NK-92 (cell line): ENCODE data around the gene NEURL2.
"Not testable (repeated sequence)": the region's sequence is repeated elsewhere in the genome, so short reads cannot be mapped to it uniquely, and the experiment has no call there.

Source experiments
- DNase-seq: peaks from one replicate; lab custom pipeline; 2025; ENCODE audit not compliant: unreplicated experiment; lab: John Stamatoyannopoulos, UW

Gene NEURL2

DNA sequence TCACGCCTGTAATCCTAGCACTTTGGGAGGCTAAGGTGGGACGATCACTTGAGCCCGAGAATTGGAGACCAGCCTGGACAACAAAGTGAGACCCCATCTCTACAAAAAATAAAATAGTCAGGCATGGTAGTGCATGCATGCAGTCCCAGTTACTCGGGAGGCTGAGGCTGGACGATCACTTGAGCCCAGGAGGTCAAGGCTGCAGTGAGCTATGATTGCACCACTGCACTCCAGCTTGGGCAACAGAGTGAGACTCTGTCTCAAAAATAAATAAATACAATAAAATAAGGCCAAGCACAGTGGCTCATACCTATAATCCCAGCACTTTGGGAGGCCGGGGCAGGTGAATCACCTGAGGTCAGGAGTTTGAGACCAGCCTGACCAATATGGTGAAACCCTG, 10.3 kb upstream of the NEURL2 start:
- DNase-seq = not testable (repeated sequence)

DNA sequence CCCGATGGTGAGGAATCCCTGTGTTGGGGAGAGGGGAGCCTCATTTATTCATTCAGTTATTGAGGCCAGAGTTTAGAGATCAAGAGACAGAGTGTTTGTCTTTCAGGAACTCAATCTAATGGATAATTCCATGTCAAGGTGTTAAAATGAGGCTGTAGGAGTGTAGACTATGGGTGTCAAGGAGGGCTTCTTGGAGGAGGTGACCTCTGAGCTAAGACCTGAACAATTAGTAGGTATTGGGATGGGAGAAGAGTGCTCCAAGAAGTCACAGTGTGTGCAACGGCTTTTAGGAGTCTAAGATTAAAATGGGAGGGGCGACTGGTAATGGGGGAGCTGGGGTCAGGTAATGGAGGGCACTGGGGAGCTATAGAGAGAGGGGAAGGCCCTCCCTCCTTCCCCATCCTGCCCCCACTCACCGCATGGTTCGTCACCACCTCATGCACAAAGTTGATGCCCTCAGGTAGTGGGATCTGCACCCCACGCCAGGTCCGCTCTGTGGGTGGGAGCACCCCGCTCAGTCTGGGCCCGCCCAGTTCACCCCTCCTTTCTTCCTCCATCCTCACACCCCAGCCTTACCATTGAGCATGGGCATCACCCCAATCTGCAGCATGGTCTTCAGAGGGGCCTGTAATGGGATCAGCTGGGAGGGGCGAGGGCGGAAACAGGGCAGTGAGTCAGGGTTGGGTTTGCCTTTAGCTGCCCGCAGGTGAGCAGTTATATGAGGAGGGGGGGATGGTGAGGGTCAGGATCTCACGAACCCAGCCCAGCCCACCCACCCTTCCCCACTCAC, 8.2 kb upstream of the NEURL2 start:
- no peak for DNase-seq

DNA sequence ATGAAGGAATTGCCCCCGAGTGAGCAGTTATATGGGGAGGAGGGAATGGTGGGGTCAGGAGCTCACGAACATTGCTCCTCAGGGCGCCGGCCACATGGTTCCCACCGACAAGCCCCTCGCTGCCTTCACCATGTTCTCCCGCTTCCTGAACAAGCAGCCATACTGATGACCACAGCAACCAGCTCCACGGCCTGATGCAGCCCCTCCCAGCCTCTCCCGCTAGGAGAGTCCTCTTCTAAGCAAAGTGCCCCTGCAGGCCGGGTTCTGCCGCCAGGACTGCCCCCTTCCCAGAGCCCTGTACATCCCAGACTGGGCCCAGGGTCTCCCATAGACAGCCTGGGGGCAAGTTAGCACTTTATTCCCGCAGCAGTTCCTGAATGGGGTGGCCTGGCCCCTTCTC, 7.3 kb upstream of the NEURL2 start:
- DNase-seq = no peak

DNA sequence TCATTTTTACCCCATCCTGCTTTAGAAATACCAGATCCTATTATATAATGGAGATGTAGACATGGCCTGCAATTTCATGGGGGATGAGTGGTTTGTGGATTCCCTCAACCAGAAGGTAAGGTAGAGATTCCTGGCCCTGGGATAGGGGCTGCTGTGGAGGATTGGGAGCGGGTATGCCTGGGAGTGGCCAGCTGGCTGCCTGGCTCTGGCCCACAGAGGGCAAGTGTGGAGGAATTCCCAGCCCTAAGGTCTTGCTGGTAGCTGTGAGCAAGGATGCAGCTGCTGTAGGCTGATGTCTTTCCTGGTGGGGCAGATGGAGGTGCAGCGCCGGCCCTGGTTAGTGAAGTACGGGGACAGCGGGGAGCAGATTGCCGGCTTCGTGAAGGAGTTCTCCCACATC, 6.7 kb upstream of the NEURL2 start:
- DNase-seq = no peak

DNA sequence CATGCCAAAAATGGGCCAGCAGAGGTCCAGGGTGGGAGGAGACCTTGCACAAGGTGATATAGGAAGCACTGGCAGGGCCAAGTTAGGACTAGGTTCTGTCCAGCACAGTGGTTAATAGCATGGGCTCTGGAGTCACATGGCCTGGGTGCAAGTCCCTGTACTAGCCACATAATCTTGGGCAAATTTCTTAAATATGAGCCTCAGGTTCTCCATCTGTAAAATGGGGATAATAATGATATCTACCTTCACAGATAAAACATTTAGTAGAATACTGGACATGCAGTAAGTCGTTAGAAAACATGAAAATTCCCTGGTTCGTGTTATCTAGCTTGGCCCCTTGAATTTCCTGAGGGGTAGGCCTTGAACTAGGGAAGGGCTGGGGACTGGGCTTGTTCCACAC, 6.3 kb upstream of the NEURL2 start:
- no peak for DNase-seq

DNA sequence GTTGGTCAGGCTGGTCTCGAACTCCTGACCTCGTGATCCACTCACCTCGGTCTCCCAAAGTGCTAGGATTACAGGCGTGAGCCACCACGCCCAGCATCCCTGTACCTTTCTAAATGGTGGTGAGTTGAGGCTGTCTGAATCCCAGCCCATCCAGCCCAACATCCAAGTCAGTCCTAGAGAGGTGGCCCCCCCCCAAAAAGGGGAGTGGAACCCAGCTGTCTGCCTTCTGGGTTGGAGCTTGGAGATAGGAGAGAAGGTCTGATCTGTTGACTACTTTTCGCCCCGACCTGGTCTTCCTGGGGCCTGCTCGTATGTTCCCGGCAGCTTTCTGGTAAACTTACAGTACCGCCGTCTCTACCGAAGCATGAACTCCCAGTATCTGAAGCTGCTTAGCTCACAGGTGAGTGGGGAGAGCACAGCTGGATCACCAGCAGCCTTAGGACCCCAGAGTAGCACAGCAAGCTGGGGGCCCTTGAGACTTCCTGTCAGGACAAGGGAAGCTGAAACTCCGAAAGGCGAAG, 5.7 kb upstream of the NEURL2 start:
- no peak for DNase-seq

DNA sequence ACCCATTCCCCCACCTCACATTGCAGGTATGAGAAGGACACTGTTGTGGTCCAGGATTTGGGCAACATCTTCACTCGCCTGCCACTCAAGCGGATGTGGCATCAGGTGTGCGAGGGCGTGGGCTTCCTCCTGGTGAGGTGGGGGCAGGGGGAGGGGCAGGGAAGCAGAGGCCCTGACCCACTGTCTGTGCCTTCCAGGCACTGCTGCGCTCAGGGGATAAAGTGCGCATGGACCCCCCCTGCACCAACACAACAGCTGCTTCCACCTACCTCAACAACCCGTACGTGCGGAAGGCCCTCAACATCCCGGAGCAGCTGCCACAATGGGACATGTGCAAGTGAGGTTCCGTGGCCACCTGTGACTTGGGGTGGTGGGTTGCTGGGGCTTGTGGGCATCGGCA, 3.8 kb upstream of the NEURL2 start:
- no peak for DNase-seq

DNA sequence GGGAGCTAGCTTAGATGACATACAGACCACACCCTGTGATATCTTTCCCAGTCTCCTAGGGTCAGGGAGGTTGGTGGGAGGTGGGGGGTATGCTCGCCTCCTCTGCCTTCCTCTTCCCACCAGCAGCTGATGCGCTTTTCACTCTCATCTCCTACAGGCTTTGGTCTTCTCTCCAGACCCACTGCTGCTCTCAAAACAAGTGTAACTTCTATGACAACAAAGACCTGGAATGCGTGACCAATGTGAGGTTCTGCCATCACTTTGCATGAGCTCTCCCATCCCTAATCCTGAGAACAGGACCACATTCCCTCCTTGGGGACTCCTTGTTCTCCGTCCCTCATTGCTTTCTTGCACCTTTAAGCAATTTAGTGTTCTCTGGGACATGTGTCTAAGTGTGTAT, 2.8 kb upstream of the NEURL2 start:
- DNase-seq = no peak

DNA sequence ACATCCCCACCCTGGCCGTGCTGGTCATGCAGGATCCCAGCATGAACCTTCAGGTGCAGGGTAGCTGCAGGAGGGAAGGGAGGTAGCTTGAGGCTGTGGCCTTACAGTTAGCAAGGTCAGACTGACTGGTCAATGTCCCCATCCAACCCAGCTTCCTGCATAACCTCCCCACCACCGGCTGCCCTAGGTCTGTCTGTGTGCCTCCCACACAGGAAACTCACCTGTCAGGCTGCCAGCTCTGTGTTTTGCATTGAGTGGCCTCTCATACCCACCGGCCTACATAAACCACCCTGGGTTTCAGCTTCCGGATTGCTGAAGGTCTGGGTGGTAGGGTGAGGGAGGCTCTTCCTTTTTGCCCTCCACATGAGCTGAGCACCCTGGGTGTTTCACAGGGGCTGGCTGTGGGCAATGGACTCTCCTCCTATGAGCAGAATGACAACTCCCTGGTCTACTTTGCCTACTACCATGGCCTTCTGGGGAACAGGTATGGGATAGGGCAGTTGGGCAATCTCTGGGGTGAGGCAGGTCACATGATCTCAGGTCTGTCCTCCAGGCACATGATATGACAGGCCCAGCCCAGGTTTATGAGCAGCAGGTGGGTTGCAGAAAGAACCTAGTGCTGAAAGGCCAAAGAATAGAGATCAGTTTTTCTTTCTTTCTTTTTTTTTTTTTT, 2.0 kb upstream of the NEURL2 start:
- DNase-seq = no peak

DNA sequence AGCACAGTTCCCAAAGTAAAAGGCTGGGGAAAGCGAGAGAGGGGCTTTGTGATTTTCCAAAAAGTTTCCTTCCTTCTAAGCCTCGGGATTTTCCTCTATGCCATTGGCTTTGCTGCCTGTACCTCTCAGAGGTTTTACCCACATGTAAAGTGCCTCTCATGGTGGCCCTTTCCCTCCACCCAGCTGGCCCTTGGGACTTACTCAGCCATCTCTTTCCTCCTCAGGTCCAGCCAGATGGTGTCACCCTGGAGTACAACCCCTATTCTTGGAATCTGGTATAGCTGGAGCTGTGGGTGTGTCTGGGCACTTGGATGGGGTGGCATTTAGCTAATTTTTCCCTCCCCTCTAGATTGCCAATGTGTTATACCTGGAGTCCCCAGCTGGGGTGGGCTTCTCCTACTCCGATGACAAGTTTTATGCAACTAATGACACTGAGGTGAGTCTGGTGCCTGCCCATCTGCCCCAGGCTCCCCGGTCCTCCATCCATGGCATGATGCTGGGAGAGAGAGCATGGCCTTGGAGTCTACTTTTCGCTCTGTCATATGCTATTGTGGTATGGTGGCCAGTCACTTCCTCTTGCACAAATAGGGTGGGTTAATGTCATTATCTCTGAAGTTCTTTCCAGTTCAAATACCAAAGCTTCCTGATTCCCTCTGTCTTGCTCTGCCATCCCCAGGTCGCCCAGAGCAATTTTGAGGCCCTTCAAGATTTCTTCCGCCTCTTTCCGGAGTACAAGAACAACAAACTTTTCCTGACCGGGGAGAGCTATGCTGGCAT, 1.2 kb upstream of the NEURL2 start:
- DNase-seq = no peak

DNA sequence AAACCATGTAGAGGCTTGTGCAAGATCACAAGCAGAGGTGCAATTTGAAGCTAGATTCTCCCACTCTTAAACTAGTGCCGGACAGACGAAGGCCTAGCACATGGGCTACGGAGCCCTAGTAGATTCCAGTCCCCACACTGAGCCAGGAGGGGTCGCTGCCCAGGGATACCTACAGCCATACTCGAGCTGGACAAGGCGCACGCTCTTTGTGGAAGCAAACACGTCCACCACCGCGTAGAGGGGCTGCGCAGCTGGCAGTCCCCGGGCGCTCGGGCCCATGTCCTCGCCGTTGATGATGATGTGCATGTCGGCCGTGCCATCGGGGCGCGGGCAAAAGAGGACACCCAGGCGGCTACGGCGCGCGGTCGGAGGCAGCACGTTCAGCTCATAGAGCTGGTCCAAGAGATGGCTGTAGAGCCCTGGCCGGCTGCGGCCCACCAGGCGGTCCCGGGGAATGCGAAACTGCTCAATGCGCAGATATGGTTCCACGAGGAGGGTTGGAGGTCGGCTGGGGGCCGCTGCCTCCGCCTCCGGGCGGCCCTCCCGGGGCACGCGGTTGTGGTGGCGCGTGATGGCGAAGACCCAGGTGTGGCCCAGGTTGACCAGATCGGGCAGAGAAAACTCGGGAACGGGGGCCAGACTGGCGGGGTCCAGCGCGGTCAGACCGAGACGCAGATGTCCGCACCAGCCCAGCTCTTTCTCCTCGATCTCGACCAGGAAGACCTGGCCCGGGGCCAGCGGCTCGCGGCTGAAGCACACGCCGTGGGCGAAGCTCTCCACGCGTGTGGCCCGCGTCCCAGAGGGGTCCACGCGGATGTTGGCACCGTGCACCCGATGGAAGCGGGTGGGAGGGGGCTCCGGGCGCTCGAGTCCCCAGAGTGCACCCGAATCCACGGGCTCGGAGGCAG, 677 bp downstream of the NEURL2 start:
- no peak for DNase-seq

DNA sequence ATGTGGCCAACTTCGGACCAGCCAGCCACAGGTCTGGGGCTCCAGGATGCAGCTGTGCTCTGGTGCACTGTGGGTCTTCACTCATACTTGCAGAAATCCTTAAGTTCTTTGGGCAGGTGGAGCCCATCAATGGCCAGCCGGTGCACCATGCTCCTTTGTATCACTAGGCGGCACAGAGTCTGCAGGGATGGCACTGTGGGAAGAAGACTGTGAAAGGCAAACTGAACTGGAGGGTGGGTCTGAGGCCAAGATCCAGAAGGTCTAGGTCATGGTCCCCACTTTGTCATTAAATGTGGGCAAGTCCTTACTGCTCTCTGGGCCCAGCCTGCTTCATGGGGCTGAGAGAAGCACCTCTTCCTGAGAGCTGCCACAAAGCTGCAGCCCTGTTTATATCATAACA, 2.3 kb downstream of the NEURL2 start:
- DNase-seq = no peak

DNA sequence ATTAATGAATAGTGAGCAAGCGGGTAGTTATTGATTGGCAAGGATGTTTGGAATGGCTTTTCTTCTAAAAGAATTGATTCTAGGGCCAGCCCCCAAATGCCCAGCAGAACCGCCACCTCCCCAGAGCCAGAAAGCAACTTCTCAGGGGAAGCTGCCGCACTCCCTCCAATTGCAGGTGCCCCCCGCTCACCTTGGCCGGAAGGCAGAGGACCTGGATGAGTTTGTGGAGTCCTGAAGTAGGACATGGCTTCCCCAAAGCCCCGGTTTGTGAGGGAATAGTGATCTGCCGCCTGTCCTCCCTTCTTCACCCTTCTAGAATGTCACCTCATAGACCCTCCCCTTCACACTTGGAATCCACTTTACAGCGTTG, 3.7 kb downstream of the NEURL2 start, which contains the start of gene SPATA25:
Gene SPATA25, minus strand, starts transcription at position 277 of the 370 bp plus-strand sequence. Its CDS starts 32 bp downstream, at position 245.
- DNase-seq = no peak

DNA sequence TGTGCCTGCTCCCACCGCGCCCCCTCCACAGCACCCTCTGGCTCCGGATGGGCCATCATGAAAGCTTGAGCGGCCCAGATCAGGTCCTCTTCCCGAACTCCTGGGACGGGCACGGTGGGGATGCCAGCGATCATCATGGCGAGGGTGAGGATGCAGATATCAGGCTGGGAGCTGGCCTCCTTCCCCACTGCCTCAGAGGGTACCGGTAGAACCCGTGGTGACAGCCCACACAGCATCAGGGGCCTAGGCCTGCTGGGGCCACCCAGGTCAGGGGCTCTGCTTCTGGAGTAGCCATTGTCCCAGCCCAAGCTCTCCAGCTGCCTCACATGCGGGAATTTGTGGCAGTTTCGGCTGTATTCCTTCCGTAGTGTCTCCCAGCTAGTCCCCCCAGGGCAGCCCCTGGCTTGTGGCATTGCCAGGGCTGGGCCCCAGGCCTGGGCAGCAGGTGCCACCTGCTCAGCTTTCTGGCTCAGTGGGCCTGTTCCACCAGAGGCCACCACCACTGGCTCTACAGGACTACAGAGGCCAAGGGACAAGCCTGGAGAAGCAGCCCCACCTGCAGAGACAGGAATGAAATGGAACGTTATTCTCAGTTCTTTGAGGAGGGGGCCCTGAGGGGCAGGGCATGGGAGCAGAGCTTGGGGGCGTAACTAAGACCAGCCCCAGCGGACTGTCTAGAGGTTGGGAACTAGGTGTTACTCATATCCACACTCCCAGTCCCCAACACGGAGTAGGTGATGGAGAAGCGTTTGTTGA, 4.2 kb downstream of the NEURL2 start:
- no peak for DNase-seq

DNA sequence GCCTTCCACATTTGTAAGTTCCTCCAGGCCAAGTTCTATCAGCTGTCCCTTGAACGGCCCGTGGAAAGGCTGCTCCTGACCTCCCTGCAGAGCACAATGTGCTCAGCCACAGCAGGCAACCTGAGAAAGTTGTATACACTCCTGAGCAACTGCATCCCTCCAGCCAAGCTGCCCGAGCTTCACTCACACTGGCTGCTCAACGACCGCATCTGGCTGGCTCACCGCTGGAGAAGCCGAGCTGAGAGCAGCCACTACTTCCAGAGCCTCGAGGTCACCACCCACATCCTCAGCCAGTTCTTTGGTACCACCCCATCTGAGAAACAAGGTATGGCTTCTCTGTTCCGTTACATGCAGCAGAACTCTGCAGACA, 7.9 kb downstream of the NEURL2 start:
- DNase-seq = no peak

DNA sequence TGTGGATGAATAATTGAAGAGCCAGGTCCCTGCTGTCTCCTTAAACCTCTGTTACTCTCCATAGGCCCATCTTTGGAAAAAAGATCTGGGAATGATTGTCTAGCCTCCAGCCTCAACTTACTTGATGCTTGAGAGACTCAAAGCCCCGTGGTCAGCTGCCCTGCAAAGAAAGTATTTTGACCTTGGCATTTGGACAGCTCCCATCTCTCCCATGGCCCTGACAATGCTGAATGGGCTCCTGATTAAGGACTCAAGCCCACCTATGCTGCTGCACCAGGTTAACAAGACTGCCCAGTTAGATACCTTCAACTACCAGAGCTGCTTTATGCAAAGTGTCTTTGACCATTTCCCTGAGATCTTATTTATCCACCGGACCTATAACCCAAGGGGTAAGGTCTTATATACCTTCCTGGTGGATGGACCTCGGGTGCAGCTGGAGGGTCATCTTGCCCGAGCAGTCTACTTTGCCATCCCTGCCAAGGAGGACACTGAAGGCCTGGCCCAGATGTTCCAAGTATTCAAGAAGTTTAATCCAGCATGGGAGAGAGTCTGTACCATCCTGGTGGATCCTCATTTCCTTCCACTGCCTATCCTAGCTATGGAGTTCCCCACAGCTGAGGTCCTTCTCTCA, 8.4 kb downstream of the NEURL2 start:
- DNase-seq = no peak

DNA sequence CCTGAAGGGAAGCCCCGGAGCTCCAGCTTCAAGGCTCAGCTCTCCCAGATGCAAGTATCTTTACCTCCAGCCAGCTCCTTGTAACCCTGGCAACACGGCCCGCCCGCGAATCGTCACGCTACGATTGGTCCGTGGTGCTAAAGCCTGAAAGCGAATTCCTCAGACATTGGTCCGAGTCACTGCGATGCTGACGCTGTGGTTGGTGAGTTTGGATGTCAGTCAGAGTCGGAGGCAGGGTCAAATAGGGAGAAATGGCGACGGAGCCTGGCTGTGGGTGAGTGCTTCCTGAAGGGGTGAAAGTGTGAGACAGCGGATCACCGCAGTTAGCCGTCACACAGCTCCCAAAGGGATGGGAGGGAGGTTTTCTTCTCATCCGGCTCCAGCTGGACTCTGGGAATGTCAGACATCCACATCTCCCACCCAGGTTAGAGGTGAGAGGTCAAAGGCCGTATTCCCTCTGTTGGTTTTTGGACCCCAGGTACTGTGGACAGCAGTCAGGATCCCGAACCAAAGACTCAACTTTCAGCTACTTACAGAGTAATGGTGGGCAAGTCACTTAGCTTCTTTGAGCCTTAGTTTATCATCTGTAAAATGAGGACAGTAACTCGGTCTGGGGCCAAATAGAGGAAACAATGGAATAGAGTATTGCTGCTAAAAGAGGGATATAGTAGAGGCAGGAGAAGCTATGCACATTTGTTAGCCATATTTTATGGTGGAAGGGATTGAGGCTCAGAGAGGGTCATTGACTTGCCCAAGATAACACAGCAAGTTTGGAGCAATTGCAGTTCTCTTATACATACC, 9.8 kb downstream of the NEURL2 start, which contains the start of gene ZSWIM1:
Gene ZSWIM1, plus strand, starts transcription at position 240 of the 801 bp plus-strand sequence. CDS start 1,366 bp downstream, outside the sequence.
- peak; percentile 91 for DNase-seq

DNA sequence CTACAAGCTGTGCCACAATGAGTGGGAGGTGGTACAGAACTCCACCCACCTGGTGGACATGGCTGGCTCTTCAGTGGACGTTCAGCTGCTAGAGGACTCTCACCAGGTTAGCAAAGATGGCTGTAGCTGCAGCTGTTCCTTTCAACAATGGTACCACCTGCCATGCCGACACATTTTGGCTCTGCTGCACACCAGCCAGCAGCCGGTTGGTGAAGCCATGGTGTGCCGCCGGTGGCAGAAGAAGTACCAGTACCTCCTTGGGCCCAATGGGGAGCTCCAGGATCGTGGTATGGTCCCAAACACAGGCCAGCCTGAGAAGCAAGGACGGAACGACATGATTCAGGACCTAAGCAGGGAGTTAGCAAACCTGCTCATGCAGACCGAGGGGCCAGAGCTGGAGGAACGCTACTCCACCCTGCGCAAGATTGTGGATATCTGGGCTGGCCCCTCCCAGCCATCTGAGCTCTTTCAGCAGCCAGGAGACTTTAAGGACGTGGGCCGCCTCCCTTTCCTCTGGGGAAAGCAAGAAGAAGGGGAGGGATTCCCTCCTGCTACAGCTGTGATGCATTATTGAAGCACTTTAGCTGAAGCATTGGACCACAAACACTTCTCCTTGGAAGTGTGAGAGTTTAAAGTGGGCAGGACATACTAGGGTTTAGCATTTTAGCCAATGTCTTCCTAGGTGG, 12.8 kb downstream of the NEURL2 start:
- no peak for DNase-seq
